ENCODE measurements around the gene SATL1. TPM values are rescaled to one million over a fixed set of nuclear protein-coding genes. Genes with fewer than 3 reads are reported as not detected.

Gene SATL1
- total RNA-seq, 4 donors from 2014 or later: 0.32 TPM; not detected in 3

DNA sequence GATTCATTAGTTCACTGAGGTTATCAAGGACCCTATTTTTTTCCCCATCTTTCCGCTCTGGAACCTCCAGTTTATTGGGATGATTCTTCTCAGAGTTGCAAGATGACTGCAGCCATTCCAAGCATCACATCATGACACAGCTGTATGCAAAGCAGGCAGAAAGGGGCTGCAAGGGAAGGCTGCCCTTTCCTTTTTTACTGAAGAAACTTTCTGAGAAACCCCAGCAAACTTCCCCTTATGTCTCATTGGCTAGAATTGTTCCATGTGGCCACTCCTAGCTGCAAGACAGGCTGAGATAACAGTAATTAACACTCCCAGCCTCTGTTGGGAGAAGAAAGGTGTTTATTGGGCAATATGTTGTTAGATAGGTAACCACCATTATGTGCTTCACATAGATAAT, 102.6 kb downstream of the SATL1 start:
- no peaks in the 10 kb centered on the region for H3K36me3 ChIP-seq
- WGBS, 2 donors (ENCODE audit: low coverage in 1 of 2): 62 to 80% methylated on average over 1 of the region's 1 CpG
- no peaks in the 10 kb centered on the region for H3K9me3 ChIP-seq
- TF ChIP-seq EP300 (IDR thresholded peaks at IDR 0.05; ENCODE audit: low read depth) (no peak), POLR2AphosphoS5 (IDR thresholded peaks at IDR 0.05) (no peak), POLR2A (IDR thresholded peaks at IDR 0.05) (no peak)
- TF ChIP-seq, protein P1, sequence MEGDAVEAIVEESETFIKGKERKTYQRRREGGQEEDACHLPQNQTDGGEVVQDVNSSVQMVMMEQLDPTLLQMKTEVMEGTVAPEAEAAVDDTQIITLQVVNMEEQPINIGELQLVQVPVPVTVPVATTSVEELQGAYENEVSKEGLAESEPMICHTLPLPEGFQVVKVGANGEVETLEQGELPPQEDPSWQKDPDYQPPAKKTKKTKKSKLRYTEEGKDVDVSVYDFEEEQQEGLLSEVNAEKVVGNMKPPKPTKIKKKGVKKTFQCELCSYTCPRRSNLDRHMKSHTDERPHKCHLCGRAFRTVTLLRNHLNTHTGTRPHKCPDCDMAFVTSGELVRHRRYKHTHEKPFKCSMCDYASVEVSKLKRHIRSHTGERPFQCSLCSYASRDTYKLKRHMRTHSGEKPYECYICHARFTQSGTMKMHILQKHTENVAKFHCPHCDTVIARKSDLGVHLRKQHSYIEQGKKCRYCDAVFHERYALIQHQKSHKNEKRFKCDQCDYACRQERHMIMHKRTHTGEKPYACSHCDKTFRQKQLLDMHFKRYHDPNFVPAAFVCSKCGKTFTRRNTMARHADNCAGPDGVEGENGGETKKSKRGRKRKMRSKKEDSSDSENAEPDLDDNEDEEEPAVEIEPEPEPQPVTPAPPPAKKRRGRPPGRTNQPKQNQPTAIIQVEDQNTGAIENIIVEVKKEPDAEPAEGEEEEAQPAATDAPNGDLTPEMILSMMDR (IDR thresholded peaks at IDR 0.05): no peak
- H3K4me1 ChIP-seq: no peaks in the 10 kb centered on the region
- DNase-seq: no peak
- no peaks in the 10 kb centered on the region for H3K27me3 ChIP-seq
- in situ Hi-C loops (cut with MboI; ENCODE audit: low pct_ligation_motif_present in 1 of 4, low pct_unique_long_range_greater_than_20kb in 1 of 4, low sequenced_read_pairs in 3 of 4) (no loop called here), intact Hi-C loops (cut with DNase I; ENCODE audit: low total_unique reads) (no loop called here)
- no peak overlapping the region for H3K4me3 ChIP-seq
- H3K27ac ChIP-seq: no peak overlapping the region

- in situ Hi-C loops (cut with MboI; ENCODE audit: low pct_ligation_motif_present in 1 of 4, low pct_unique_long_range_greater_than_20kb in 1 of 4, low sequenced_read_pairs in 3 of 4) (no loop called here), intact Hi-C loops (cut with DNase I; ENCODE audit: low total_unique reads) (no loop called here)
- no peak for DNase-seq
- 81 to 88% methylated on average over 1 of the region's 1 CpG for WGBS, 2 donors (ENCODE audit: low coverage in 1 of 2)
- Histone ChIP-seq H3K27ac (no peak overlapping the region), H3K4me3 (no peak overlapping the region), H3K9me3 (no peaks in the 10 kb centered on the region), H3K4me1 (no peaks in the 10 kb centered on the region), H3K27me3 (no peaks in the 10 kb centered on the region), H3K36me3 (no peaks in the 10 kb centered on the region)
- TF ChIP-seq, protein P1 (IDR thresholded peaks at IDR 0.05): no peak
- TF ChIP-seq POLR2AphosphoS5 (IDR thresholded peaks at IDR 0.05): no peak
- no peak for TF ChIP-seq EP300 (IDR thresholded peaks at IDR 0.05; ENCODE audit: low read depth)
- TF ChIP-seq POLR2A (IDR thresholded peaks at IDR 0.05): no peak
Measured at GRCh38 chrX:85139422-85139821, 104.2 kb downstream of the SATL1 start.

DNA sequence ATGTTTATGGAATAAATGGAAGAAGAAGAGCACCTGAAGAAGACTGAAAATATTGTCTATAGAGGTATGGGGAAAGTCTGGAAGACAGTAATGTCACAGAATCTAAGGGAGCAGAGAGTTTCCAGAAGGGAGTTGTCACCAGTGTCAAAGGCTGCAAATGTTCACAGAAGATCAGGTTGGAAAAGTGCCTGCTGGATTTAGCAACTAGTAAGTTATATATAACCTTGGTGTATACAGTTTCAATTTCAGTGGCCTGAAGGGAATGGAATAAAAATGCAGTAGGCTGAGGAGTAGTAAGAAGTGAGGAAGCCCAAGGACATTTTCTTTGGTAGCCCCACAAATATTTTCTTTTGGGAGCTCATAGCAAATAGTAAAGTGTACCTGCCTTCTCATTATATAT, 107.2 kb downstream of the SATL1 start:
- Histone ChIP-seq H3K27me3 (no peaks in the 10 kb centered on the region), H3K9me3 (no peaks in the 10 kb centered on the region), H3K36me3 (no peaks in the 10 kb centered on the region), H3K4me3 (no peak overlapping the region), H3K27ac (no peak overlapping the region), H3K4me1 (no peaks in the 10 kb centered on the region)
- DNase-seq: no peak
- in situ Hi-C loops (cut with MboI; ENCODE audit: low pct_ligation_motif_present in 1 of 4, low pct_unique_long_range_greater_than_20kb in 1 of 4, low sequenced_read_pairs in 3 of 4) (no loop called here), intact Hi-C loops (cut with DNase I; ENCODE audit: low total_unique reads) (no loop called here)
- TF ChIP-seq POLR2AphosphoS5 (IDR thresholded peaks at IDR 0.05) (no peak), EP300 (IDR thresholded peaks at IDR 0.05; ENCODE audit: low read depth) (no peak), POLR2A (IDR thresholded peaks at IDR 0.05) (no peak)

- H3K36me3 ChIP-seq: no peaks in the 10 kb centered on the region
- in situ Hi-C loops (cut with MboI; ENCODE audit: low pct_ligation_motif_present in 1 of 4, low pct_unique_long_range_greater_than_20kb in 1 of 4, low sequenced_read_pairs in 3 of 4): loop anchor here (10.0 to 25.0 kb wide), 3 partner anchors 422 to 447 kb away; no protein-coding TSS in a partner anchor
- no peaks in the 10 kb centered on the region for H3K9me3 ChIP-seq
- H3K27me3 ChIP-seq: no peaks in the 10 kb centered on the region
- H3K4me1 ChIP-seq: peaks cover 0 to 4% (median 1%) of the 10 kb centered on the region in 4 donors
- TF ChIP-seq, protein P1 (IDR thresholded peaks at IDR 0.05): no peak
- no peak for TF ChIP-seq POLR2A (IDR thresholded peaks at IDR 0.05)
- no peak for DNase-seq
- WGBS, 2 donors (ENCODE audit: low coverage in 1 of 2): 28% methylated on average over 1 of the region's 1 CpG; no CpG with 5 or more reads in 1 of the 2 donors
- H3K27ac ChIP-seq: no peak overlapping the region
- no peak overlapping the region for H3K4me3 ChIP-seq
- intact Hi-C loops (cut with DNase I; ENCODE audit: low total_unique reads): no loop called here
Measured at GRCh38 chrX:85115252-85115651, 128.3 kb downstream of the SATL1 start.

DNA sequence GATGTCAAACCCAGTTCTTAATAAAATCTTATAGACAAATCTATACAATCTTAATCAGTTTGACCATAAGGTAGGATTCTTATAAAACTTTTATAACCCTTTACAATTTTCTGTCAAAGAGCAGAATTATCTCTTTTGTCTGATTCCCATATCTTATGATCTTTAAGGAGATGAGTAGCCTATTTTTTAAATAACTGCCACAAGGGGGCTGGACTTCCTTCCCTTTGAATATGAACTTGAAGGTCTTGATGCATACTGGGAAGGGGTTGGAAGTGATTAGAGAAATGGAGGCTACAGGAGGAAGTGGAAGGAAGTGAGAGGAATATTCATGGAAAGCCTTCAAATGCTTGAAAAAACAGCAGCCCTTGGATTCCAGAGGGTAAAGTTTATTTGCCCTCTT, 128.8 kb downstream of the SATL1 start:
- in situ Hi-C loops (cut with MboI; ENCODE audit: low pct_ligation_motif_present in 1 of 4, low pct_unique_long_range_greater_than_20kb in 1 of 4, low sequenced_read_pairs in 3 of 4): loop anchor here (10.0 to 25.0 kb wide), 3 partner anchors 423 to 448 kb away; no protein-coding TSS in a partner anchor
- H3K4me3 ChIP-seq: no peak overlapping the region
- H3K27ac ChIP-seq: no peak overlapping the region
- intact Hi-C loops (cut with DNase I; ENCODE audit: low total_unique reads): no loop called here
- H3K36me3 ChIP-seq: no peaks in the 10 kb centered on the region
- no peaks in the 10 kb centered on the region for H3K9me3 ChIP-seq
- peaks cover 0 to 4% (median 1%) of the 10 kb centered on the region in 4 donors for H3K4me1 ChIP-seq
- no peak for DNase-seq
- TF ChIP-seq EP300 (IDR thresholded peaks at IDR 0.05; ENCODE audit: low read depth) (no peak), POLR2A (IDR thresholded peaks at IDR 0.05) (no peak), POLR2AphosphoS5 (IDR thresholded peaks at IDR 0.05) (no peak)
- TF ChIP-seq, protein P1 (IDR thresholded peaks at IDR 0.05): no peak
- H3K27me3 ChIP-seq: no peaks in the 10 kb centered on the region
